HFFc6 (cell line): ENCODE measurements around the gene CTNNA2. TPM values are rescaled to one million over a fixed set of nuclear protein-coding genes. Genes with fewer than 3 reads are reported as not detected.

Source experiments
- DNase-seq: peaks from one replicate; pipeline ENCODE4 v3.0.0-alpha.2; 2018
- H3K27ac Mint-ChIP-seq: 2 replicates; pipeline ENCODE4 v1.8.0; 2020; ENCODE audit warnings: mild to moderate bottlenecking, mixed read lengths
- H3K27me3 Mint-ChIP-seq: 2 replicates; pipeline ENCODE4 v1.8.0; 2021; ENCODE audit warnings: mild to moderate bottlenecking, moderate library complexity, mixed read lengths; ENCODE audit not compliant: insufficient read depth
- H3K36me3 Mint-ChIP-seq: 2 replicates; pipeline ENCODE4 v1.8.0; 2021; ENCODE audit warnings: low read depth, mixed read lengths
- H3K4me1 Mint-ChIP-seq: 2 replicates; pipeline ENCODE4 v1.8.0; 2020; ENCODE audit warnings: low read depth, mixed read lengths
- H3K4me3 Mint-ChIP-seq: 2 replicates; pipeline ENCODE4 v1.8.0; 2020; ENCODE audit warnings: mild to moderate bottlenecking, moderate library complexity, mixed read lengths
- H3K9me3 Mint-ChIP-seq: 2 replicates; pipeline ENCODE4 v1.8.0; 2020; ENCODE audit warnings: mild to moderate bottlenecking, mixed read lengths
- total RNA-seq, 6 experiments: library from RNA; stranded (reverse); fragmentation: NEBNext Ultra II Directional; extraction: Animal tissue kit (Norgen Biotek cat#: 25700); gene quantifications; 2 replicates in 1 of 6; 3 replicates in 5 of 6; pipeline ENCODE4 v1.2.3, GENCODE V29; 2021
- TF ChIP-seq, protein P1 (sequence below): fragments of 200-600 bp; sonication (generic); IDR thresholded peaks from 2 replicates; pipeline ENCODE4 v1.5.0; 2021; ENCODE audit warnings: antibody characterized with exemption, mild to moderate bottlenecking

The CTNNA2 gene
- total RNA-seq, 6 experiments from 2014 or later, result not detected

DNA sequence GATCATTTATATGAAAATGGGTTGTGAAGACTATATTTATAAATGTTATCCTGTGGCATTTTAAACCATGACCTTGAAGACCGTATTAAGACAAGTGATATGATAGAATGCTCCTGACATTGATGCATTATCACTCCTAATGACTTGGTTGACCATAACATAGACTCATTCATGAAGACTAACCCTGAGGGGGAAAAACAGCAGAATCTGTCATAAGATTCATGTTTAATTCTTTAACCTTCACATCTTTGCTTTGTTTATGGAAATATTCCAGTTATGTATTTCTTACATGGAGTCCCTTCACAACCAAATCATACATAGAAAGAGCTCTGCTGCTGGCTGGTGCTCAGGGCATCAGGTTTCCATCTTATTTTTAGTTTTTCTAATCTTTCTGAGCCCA is 78.4 kb downstream of the CTNNA2 start:
- no peak for DNase-seq
- TF ChIP-seq, protein P1, sequence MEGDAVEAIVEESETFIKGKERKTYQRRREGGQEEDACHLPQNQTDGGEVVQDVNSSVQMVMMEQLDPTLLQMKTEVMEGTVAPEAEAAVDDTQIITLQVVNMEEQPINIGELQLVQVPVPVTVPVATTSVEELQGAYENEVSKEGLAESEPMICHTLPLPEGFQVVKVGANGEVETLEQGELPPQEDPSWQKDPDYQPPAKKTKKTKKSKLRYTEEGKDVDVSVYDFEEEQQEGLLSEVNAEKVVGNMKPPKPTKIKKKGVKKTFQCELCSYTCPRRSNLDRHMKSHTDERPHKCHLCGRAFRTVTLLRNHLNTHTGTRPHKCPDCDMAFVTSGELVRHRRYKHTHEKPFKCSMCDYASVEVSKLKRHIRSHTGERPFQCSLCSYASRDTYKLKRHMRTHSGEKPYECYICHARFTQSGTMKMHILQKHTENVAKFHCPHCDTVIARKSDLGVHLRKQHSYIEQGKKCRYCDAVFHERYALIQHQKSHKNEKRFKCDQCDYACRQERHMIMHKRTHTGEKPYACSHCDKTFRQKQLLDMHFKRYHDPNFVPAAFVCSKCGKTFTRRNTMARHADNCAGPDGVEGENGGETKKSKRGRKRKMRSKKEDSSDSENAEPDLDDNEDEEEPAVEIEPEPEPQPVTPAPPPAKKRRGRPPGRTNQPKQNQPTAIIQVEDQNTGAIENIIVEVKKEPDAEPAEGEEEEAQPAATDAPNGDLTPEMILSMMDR, result no peak
- peaks cover 4% of the 10 kb centered on the region for H3K4me1 Mint-ChIP-seq
- no peaks in the 10 kb centered on the region for H3K36me3 Mint-ChIP-seq
- no peak overlapping the region for H3K27ac Mint-ChIP-seq
- no peaks in the 10 kb centered on the region for H3K9me3 Mint-ChIP-seq
- no peak overlapping the region for H3K4me3 Mint-ChIP-seq
- H3K27me3 Mint-ChIP-seq, result no peaks in the 10 kb centered on the region

DNA sequence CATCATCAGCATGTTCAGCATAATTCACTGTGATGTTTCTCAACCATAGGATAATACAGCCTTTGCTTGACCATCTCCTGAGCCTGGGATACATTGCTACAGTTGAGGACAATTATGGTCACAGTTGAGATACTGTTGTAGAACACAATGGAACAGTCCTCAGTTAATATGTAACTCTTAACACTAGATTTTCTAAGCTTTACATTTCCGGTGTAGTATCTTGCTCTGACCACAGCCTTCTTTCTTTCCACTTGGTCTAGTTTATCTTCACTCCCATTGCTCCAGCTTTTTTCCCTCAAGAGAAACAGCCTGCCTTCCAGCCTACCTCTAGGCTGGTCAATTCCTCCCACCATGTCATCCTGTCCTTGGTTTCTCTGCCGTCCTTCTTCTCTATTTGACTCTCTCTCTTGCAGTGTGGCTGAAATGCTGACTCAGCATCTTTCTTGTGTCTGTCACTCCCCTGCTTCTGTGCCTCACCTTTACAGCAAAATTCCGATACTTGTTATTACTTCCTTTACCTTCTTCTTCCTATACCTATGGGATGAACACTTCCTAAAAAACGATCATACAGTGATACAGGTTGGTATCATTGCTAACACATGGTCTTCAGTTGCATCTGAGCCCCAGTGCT is 80.5 kb downstream of the CTNNA2 start:
- H3K4me1 Mint-ChIP-seq, result no peaks in the 10 kb centered on the region
- H3K27ac Mint-ChIP-seq, result no peak overlapping the region
- H3K27me3 Mint-ChIP-seq, result no peaks in the 10 kb centered on the region
- H3K9me3 Mint-ChIP-seq, result no peaks in the 10 kb centered on the region
- H3K4me3 Mint-ChIP-seq, result no peak overlapping the region
- no peak for DNase-seq
- no peaks in the 10 kb centered on the region for H3K36me3 Mint-ChIP-seq
- TF ChIP-seq, protein P1, result no peak

DNA sequence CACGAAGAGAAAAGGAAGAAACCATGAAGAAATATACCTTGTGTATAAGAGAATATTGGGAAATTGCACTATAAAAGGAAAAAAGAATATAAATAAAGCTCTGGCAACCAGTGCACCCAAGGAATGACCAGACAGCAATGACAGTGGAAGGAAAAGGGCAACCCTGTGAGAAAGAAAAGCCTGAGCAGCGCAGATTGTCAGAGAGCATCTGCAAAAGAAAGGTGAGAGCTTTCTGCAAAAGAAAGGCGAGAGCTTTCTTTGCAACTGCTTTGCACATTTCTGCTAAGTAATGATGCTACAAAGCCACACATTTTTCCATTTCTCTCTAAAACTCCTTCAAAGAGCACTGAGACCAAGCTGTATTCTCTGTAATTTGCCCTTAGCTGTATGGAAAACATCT is 83.6 kb downstream of the CTNNA2 start:
- no peak for DNase-seq
- Mint-ChIP-seq H3K4me3 (no peak overlapping the region), H3K27me3 (no peaks in the 10 kb centered on the region), H3K36me3 (no peaks in the 10 kb centered on the region), H3K9me3 (no peaks in the 10 kb centered on the region), H3K27ac (no peak overlapping the region), H3K4me1 (no peaks in the 10 kb centered on the region)
- TF ChIP-seq, protein P1, result no peak

DNA sequence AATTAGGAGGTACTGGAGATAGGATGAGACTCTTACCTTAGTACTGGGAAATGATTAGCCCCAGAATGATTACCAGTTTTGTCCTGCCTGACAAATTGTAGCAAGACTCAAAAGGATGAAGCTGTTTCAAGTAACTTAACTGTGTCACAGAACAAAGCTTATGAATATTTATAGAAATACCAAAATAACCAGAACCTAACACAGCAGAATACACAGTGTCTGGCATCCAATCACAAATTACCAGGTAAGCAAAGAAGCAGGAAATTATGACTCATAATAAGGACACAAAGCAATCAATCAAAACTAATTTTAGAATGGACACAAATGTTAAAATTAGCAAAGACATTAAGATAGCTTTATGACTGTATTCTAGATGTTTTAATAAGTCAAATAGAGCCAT is 91.9 kb downstream of the CTNNA2 start:
- TF ChIP-seq, protein P1, result no peak
- Mint-ChIP-seq H3K27ac (no peak overlapping the region), H3K36me3 (no peaks in the 10 kb centered on the region), H3K4me1 (no peaks in the 10 kb centered on the region), H3K4me3 (no peak overlapping the region), H3K9me3 (no peaks in the 10 kb centered on the region), H3K27me3 (peaks cover 2% of the 10 kb centered on the region; the same call in 1 of the 2 replicates)
- no peak for DNase-seq

DNA sequence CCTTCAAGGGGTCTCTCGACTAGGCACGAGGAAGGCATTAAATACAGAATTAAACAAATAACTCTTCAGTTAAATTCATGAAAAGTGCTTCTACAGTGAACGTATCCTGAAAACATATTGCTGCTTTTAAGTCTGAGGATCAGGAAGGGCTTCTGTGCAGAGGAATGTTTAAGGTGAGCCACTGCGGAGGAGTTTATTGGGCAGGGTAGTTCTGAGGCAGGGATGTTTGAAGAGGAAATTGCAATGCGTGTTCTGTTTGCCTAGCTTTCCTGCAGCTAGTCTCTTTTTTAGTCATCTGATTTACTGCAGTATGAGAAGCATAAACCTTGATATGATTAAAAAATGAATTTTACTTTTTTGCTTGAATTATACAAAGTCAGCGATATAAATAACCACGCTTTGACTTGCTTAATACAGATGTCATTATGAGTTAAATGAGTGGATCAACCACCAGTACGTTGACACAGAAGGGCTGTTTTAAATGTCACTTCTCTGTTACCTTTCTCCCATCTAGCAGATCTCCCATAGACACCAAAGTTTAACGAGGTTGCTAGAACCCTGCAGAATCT is 98.7 kb downstream of the CTNNA2 start:
- Mint-ChIP-seq H3K9me3 (no peaks in the 10 kb centered on the region), H3K27ac (no peak overlapping the region), H3K27me3 (peaks cover 2% of the 10 kb centered on the region; the same call in 1 of the 2 replicates), H3K4me3 (no peak overlapping the region), H3K36me3 (no peaks in the 10 kb centered on the region), H3K4me1 (no peaks in the 10 kb centered on the region)
- no peak for DNase-seq
- TF ChIP-seq, protein P1, result no peak
